Measurements from ENCODE around the gene LRRC38. TPM values are rescaled to one million over a fixed set of nuclear protein-coding genes. Genes with fewer than 3 reads are reported as not detected.

Gene LRRC38
- total RNA-seq, 1 donor from 2014 or later = not detected

GRCh38 chr1:13517193-13517812 lies 3.5 kb upstream of the LRRC38 start:
- Mint-ChIP-seq H3K4me1 (peaks cover 3% of the 10 kb centered on the region), H3K27ac (ENCODE audit: unreplicated experiment) (no peak overlapping the region), H3K9me3 (peaks cover 3% of the 10 kb centered on the region), H3K36me3 (ENCODE audit: low read depth) (no peaks in the 10 kb centered on the region), H3K4me3 (no peak overlapping the region), H3K27me3 (ENCODE audit: low read depth) (peaks cover 83% of the 10 kb centered on the region)
- peak; percentile 59 for TF ChIP-seq CTCF (conservative IDR thresholded peaks at IDR 0.05)
- DNase-seq (ENCODE audit: low read depth, low spot score) = peak; percentile 40

GRCh38 chr1:13516606-13517005 lies 2.8 kb upstream of the LRRC38 start:
- Mint-ChIP-seq H3K27me3 (ENCODE audit: low read depth) (peaks cover 89% of the 10 kb centered on the region), H3K27ac (ENCODE audit: unreplicated experiment) (no peak overlapping the region), H3K9me3 (peaks cover 3% of the 10 kb centered on the region), H3K36me3 (ENCODE audit: low read depth) (no peaks in the 10 kb centered on the region), H3K4me3 (no peak overlapping the region), H3K4me1 (peaks cover 5% of the 10 kb centered on the region)
- no peak for TF ChIP-seq CTCF (conservative IDR thresholded peaks at IDR 0.05)
- no peak for DNase-seq (ENCODE audit: low read depth, low spot score)

GRCh38 chr1:13514821-13515220 lies 1.0 kb upstream of the LRRC38 start:
- peaks cover 5% of the 10 kb centered on the region for H3K4me1 Mint-ChIP-seq
- no peak for TF ChIP-seq CTCF (conservative IDR thresholded peaks at IDR 0.05)
- H3K27me3 Mint-ChIP-seq (ENCODE audit: low read depth) = peaks cover 95% of the 10 kb centered on the region
- H3K36me3 Mint-ChIP-seq (ENCODE audit: low read depth) = no peaks in the 10 kb centered on the region
- no peak overlapping the region for H3K4me3 Mint-ChIP-seq
- H3K9me3 Mint-ChIP-seq = peaks cover 3% of the 10 kb centered on the region
- DNase-seq (ENCODE audit: low read depth, low spot score) = no peak
- H3K27ac Mint-ChIP-seq (ENCODE audit: unreplicated experiment) = no peak overlapping the region

GRCh38 chr1:13513063-13513894 lies 524 bp downstream of the LRRC38 start:
- H3K4me1 Mint-ChIP-seq = peaks cover 5% of the 10 kb centered on the region
- no peak for TF ChIP-seq CTCF (conservative IDR thresholded peaks at IDR 0.05)
- H3K27ac Mint-ChIP-seq (ENCODE audit: unreplicated experiment) = no peak overlapping the region
- H3K36me3 Mint-ChIP-seq (ENCODE audit: low read depth) = no peaks in the 10 kb centered on the region
- H3K27me3 Mint-ChIP-seq (ENCODE audit: low read depth) = peaks cover 95% of the 10 kb centered on the region
- no peak overlapping the region for H3K4me3 Mint-ChIP-seq
- H3K9me3 Mint-ChIP-seq = no peaks in the 10 kb centered on the region
- no peak for DNase-seq (ENCODE audit: low read depth, low spot score)

GRCh38 chr1:13512472-13512871 lies 1.3 kb downstream of the LRRC38 start:
- no peak for DNase-seq (ENCODE audit: low read depth, low spot score)
- peaks cover 5% of the 10 kb centered on the region for H3K4me1 Mint-ChIP-seq

More at GRCh38 chr1:13512472-13512871, 1.3 kb downstream of the LRRC38 start:
- Mint-ChIP-seq H3K4me3 (no peak overlapping the region), H3K27me3 (ENCODE audit: low read depth) (peaks cover 91% of the 10 kb centered on the region), H3K36me3 (ENCODE audit: low read depth) (no peaks in the 10 kb centered on the region), H3K27ac (ENCODE audit: unreplicated experiment) (no peak overlapping the region), H3K9me3 (no peaks in the 10 kb centered on the region)
- no peak for TF ChIP-seq CTCF (conservative IDR thresholded peaks at IDR 0.05)
